Activated T-cell treated with anti-CD3 and anti-CD28 coated beads, Interleukin-2, amount 50 U/mL, for 4 hours (primary cell): ENCODE data around the gene GIMD1. TPM values are rescaled to one million over a fixed set of nuclear protein-coding genes. Genes with fewer than 3 reads are reported as not detected.

Source experiments
- ATAC-seq, 2 donors: fragments of 200-7000 bp; cut with Tn5 transposase; one replicate each; pipeline ENCODE4 v1.10.0; 2021
- DNase-seq: peaks from one replicate; pipeline ENCODE4 v3.0.0-alpha.2; 2020
- H3K27me3 Mint-ChIP-seq: one replicate; pipeline ENCODE4 v1.8.0; 2021; ENCODE audit warnings: low read depth, mixed read lengths
- H3K36me3 Mint-ChIP-seq: one replicate; pipeline ENCODE4 v1.8.0; 2022; ENCODE audit warnings: mixed read lengths; ENCODE audit not compliant: insufficient read depth
- H3K4me1 Mint-ChIP-seq: one replicate; pipeline ENCODE4 v1.8.0; 2021; ENCODE audit warnings: low read depth, mixed read lengths
- H3K4me3 Mint-ChIP-seq: one replicate; pipeline ENCODE4 v1.8.0; 2021; ENCODE audit warnings: mild to moderate bottlenecking, moderate library complexity, mixed read lengths
- H3K9me3 Mint-ChIP-seq: one replicate; pipeline ENCODE4 v1.8.0; 2021; ENCODE audit warnings: mixed read lengths
- total RNA-seq, 3 donors: library from RNA; stranded (reverse); gene quantifications; one replicate each; pipeline ENCODE4 v1.2.1, GENCODE V29; 2021

The GIMD1 gene
- total RNA-seq, 3 donors from 2014 or later, result not detected

GRCh38 chr4:106366026-106366425, 2.6 kb downstream of the GIMD1 start:
- peaks cover 3% of the 10 kb centered on the region for H3K4me1 Mint-ChIP-seq
- no peak overlapping the region for H3K4me3 Mint-ChIP-seq
- H3K27me3 Mint-ChIP-seq, result peaks cover 23% of the 10 kb centered on the region
- H3K9me3 Mint-ChIP-seq, result no peaks in the 10 kb centered on the region
- no peak for ATAC-seq
- H3K36me3 Mint-ChIP-seq, result no peaks in the 10 kb centered on the region
- DNase-seq, result no peak

- peaks cover 3% of the 10 kb centered on the region for H3K4me1 Mint-ChIP-seq
- H3K4me3 Mint-ChIP-seq, result no peak overlapping the region
- ATAC-seq (no peak), DNase-seq (no peak)
- no peaks in the 10 kb centered on the region for H3K36me3 Mint-ChIP-seq
- H3K9me3 Mint-ChIP-seq, result no peaks in the 10 kb centered on the region
- peaks cover 23% of the 10 kb centered on the region for H3K27me3 Mint-ChIP-seq
Observed at GRCh38 chr4:106365613-106366012, 3.0 kb downstream of the GIMD1 start.

GRCh38 chr4:106364282-106364681, 4.3 kb downstream of the GIMD1 start:
- no peak for DNase-seq
- Mint-ChIP-seq H3K4me1 (no peaks in the 10 kb centered on the region), H3K9me3 (no peaks in the 10 kb centered on the region)

DNA sequence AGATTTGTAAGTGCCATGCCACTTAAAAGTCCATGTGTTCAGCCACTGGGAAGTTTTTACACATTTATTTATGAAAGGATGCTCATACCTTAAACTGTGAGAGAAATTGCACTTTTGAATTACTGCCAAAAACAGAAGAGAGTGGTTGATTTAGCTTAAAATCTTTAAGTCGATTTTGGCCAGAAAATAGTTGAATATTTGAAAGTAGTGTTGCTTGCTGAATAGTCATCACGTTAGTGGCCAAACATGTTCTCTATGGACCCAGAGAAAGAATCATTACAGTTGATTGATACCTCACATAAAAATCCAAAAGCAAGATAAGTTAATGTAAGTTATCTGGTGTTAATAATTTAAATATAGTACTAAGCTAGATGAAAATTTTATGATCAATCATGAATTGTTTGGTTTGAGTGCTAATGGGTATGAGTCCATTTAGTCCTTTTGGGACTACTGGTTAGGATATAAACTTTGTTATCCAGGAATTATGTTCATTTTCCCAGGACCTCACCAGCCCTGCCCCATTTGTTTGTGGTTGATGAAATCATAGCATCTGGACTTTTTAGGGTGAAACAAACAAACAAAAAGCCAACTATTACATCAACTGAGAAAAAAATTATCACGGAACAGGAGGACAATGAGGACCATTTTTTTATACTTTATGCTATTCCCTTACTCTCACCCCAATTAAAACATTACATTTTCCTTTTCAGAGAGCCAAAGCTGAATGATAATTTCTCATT, 6.3 kb downstream of the GIMD1 start:
- Mint-ChIP-seq H3K9me3 (no peaks in the 10 kb centered on the region), H3K36me3 (no peaks in the 10 kb centered on the region), H3K4me3 (no peak overlapping the region), H3K4me1 (no peaks in the 10 kb centered on the region), H3K27me3 (peaks cover 11% of the 10 kb centered on the region)
- DNase-seq, result no peak
- no peak for ATAC-seq

More at GRCh38 chr4:106364282-106364681, 4.3 kb downstream of the GIMD1 start:
- Mint-ChIP-seq H3K4me3 (no peak overlapping the region), H3K36me3 (no peaks in the 10 kb centered on the region), H3K27me3 (peaks cover 16% of the 10 kb centered on the region)
- no peak for ATAC-seq

DNA sequence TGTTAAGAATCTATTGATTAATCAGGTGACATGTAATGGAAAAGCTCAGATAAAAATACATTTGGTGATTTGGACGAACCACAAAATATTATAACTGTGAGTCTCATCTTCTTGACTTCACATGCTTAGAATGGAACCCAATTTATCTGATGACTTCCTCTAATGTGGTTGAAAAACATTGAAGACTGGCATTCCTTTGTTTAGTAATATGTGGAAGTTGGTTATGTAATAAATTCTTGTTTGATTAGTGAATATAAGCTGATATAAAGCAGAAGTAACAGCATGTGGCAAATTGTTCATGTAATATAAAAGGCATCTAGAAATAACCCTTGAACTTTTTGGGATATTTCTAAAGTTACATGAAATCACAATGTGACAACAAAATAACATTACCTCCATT, 9.7 kb downstream of the GIMD1 start:
- Mint-ChIP-seq H3K27me3 (peaks cover 6% of the 10 kb centered on the region), H3K4me3 (no peak overlapping the region), H3K9me3 (no peaks in the 10 kb centered on the region), H3K4me1 (no peaks in the 10 kb centered on the region), H3K36me3 (no peaks in the 10 kb centered on the region)
- ATAC-seq (no peak), DNase-seq (no peak)

DNA sequence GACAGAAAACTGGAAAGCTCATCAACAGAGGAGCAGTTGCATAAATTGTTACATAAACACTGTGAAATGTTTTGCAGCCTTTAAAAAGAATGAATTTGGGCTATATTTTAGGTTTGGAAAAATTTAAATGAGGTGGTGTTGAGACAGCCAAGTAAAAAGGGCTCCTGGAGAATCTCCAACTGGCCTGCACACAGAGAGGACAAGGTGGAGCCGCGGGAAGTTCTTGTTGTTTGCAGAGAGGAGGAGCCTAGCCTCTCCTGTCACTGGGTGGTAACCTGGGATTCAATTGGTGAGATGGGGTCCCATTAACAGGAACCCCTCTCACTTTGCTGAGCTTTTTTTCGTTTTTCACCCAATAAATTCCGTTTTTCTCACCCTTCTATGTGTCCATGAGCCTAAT, 13.4 kb downstream of the GIMD1 start:
- no peak for ATAC-seq
- Mint-ChIP-seq H3K4me1 (no peaks in the 10 kb centered on the region), H3K4me3 (no peak overlapping the region), H3K36me3 (peaks cover 3% of the 10 kb centered on the region), H3K9me3 (no peaks in the 10 kb centered on the region), H3K27me3 (no peaks in the 10 kb centered on the region)
- DNase-seq, result no peak

- Mint-ChIP-seq H3K27me3 (no peaks in the 10 kb centered on the region), H3K9me3 (no peaks in the 10 kb centered on the region), H3K4me1 (no peaks in the 10 kb centered on the region), H3K4me3 (no peak overlapping the region), H3K36me3 (peaks cover 8% of the 10 kb centered on the region)
- ATAC-seq (no peak), DNase-seq (no peak)
Observed at GRCh38 chr4:106353786-106354185, 14.8 kb downstream of the GIMD1 start.

DNA sequence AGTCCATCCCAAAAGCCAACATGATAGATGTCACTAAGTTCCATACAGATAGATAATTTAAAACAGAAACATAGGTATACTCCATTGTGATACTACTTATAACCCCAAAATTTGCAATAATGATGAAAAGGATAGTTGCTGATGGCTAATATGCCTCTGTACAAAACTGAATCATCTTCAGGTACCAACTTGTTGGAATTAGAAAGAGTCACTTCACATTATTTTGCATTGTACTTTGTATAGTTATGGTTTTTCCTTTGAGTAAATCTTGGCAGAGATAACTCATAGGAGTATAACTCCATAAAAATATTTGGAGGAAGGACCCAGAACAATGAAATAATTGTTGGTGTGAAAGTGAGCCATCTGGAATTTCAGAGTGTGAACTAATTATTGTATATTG, 17.6 kb downstream of the GIMD1 start:
- Mint-ChIP-seq H3K9me3 (no peaks in the 10 kb centered on the region), H3K36me3 (peaks cover 16% of the 10 kb centered on the region), H3K27me3 (no peaks in the 10 kb centered on the region), H3K4me3 (no peak overlapping the region), H3K4me1 (no peaks in the 10 kb centered on the region)
- DNase-seq (no peak), ATAC-seq (no peak)

- no peak for ATAC-seq
- no peaks in the 10 kb centered on the region for H3K27me3 Mint-ChIP-seq
- no peak overlapping the region for H3K4me3 Mint-ChIP-seq
- no peak for DNase-seq
- peaks cover 16% of the 10 kb centered on the region for H3K4me1 Mint-ChIP-seq
- H3K9me3 Mint-ChIP-seq, result no peaks in the 10 kb centered on the region
- H3K36me3 Mint-ChIP-seq, result peaks cover 24% of the 10 kb centered on the region
Observed at GRCh38 chr4:106347167-106347566, 21.4 kb downstream of the GIMD1 start.

DNA sequence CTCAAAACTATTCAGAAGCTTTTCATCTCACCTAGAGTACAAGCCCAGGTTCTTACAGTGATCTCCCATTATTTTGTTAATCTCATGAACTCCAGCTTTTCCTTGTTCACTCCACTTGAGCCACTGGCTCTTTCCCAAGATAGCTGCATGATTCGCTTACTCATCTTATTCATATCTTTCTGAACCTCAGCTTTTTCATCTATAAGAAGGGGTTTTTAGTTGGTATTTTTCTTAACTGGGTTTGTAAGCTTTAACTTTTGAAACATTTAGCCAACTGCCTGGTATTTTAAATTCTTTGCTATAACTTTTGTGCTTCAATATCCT, 24.0 kb downstream of the GIMD1 start:
- Mint-ChIP-seq H3K9me3 (peaks cover 8% of the 10 kb centered on the region), H3K4me1 (peaks cover 39% of the 10 kb centered on the region), H3K4me3 (no peak overlapping the region), H3K36me3 (peaks cover 42% of the 10 kb centered on the region), H3K27me3 (no peaks in the 10 kb centered on the region)
- DNase-seq (no peak), ATAC-seq (no peak)

DNA sequence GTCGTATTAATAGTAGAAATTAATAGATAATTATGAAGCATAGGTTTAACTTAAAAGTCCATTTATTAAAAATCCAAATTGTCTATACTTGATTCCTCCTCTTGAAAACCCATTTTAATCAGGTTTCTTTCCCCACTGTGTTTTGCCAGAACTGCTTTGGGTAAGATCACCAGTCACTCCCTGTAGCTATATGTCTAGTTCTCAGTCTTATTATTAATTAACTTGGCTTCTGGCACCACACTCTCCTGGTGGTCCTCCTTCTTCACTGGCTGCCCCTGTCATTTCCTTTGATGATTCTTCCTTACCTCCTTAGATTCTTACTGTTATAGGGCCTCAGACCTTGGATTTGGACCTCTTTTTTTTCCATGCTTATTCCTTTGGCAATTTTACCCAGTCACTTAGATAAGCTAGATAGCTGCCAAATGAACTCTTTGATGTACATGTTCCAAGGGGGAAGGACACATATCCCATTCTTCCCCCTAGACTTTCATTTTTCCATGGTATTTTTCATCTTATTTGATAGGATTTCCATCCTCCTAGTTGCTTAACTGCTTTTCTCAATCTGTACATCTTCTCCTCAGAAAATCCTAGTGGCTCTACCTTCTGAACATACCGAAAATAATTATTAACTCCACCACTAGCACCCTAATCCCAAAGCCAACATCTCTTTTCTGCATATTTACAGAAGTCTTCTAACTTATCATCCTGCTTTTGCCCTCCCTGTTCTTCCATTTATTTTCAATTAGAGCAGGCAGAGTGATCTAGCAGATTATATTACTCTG, 24.5 kb downstream of the GIMD1 start:
- ATAC-seq (no peak), DNase-seq (no peak)
- Mint-ChIP-seq H3K36me3 (peaks cover 44% of the 10 kb centered on the region), H3K27me3 (no peaks in the 10 kb centered on the region), H3K4me1 (peaks cover 44% of the 10 kb centered on the region), H3K9me3 (peaks cover 8% of the 10 kb centered on the region), H3K4me3 (no peak overlapping the region)

DNA sequence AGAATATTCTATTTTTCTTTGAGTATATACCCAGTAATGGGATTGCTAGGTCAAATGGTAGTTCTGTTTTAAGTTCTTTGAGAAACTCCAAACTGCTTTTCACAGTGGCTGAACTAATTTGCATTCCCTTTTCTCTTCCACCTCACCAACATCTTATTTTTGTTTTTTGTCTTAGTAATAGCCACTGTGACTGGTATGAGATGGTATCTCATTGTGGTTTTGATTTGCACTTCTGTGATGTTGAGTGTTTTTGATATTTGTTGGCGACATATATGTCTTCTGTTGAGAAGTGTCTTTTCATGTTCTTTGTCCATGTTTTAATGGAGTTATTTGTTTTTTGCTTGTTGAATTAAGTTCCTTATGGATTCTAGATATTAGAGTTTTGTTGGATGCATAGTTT, 27.8 kb downstream of the GIMD1 start:
- H3K4me3 Mint-ChIP-seq, result no peak overlapping the region
- no peaks in the 10 kb centered on the region for H3K27me3 Mint-ChIP-seq
- ATAC-seq, result no peak

DNA sequence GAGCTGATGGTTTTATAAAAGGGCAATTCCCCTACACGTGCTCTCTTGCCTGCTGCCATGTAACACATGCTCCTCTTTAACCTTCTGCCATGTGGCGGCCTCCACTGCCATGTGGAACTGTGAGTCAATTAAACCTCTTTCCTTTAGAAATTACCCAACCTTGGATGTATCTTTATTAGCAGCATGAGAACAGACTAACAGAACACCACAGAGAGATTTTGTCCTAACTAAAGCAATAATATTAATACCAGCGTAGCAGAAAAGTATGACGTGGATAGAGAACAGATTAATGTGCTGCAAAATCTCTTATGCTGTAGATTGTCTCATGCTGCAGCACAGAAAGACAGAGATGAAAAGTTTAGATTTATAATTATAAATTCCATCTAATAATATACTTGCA, 29.1 kb downstream of the GIMD1 start:
- no peak for DNase-seq
- H3K9me3 Mint-ChIP-seq, result peaks cover 17% of the 10 kb centered on the region
- H3K27me3 Mint-ChIP-seq, result no peaks in the 10 kb centered on the region
- peaks cover 53% of the 10 kb centered on the region for H3K4me1 Mint-ChIP-seq
- no peak for ATAC-seq
- H3K4me3 Mint-ChIP-seq, result no peak overlapping the region
- H3K36me3 Mint-ChIP-seq, result peaks cover 68% of the 10 kb centered on the region

More for the DNA sequence above, 27.8 kb downstream of the GIMD1 start:
- Mint-ChIP-seq H3K4me1 (peaks cover 52% of the 10 kb centered on the region), H3K36me3 (peaks cover 63% of the 10 kb centered on the region), H3K9me3 (peaks cover 17% of the 10 kb centered on the region)
- DNase-seq, result no peak

GRCh38 chr4:106338671-106339070, 29.9 kb downstream of the GIMD1 start:
- Mint-ChIP-seq H3K36me3 (peaks cover 71% of the 10 kb centered on the region), H3K27me3 (no peaks in the 10 kb centered on the region), H3K4me3 (no peak overlapping the region), H3K4me1 (peaks cover 48% of the 10 kb centered on the region), H3K9me3 (peaks cover 17% of the 10 kb centered on the region)
- no peak for ATAC-seq
- no peak for DNase-seq

- no peaks in the 10 kb centered on the region for H3K27me3 Mint-ChIP-seq
- ATAC-seq, result no peak
- H3K9me3 Mint-ChIP-seq, result peaks cover 17% of the 10 kb centered on the region
- DNase-seq, result no peak
- no peak overlapping the region for H3K4me3 Mint-ChIP-seq
- H3K4me1 Mint-ChIP-seq, result peaks cover 45% of the 10 kb centered on the region
- peaks cover 70% of the 10 kb centered on the region for H3K36me3 Mint-ChIP-seq
Observed at GRCh38 chr4:106337916-106338315, 30.7 kb downstream of the GIMD1 start.
